HepG2 (cell line): ENCODE measurements around the gene URI1. TPM values are rescaled to one million over a fixed set of nuclear protein-coding genes. Genes with fewer than 3 reads are reported as not detected.

Experiments
- ATAC-seq: fragments of 200-7000 bp; cut with Tn5 transposase; 3 replicates; pipeline ENCODE4 v1.9.1; 2020; ENCODE audit warnings: mild to moderate bottlenecking, moderate library complexity
- BruUV-seq: library from RNA; stranded (reverse); fragments of 400-500 nt; replicated peaks from 2 replicates; lab custom pipeline; 2021; lab: Mats Ljungman, UMichigan
- CTCF ChIA-PET: fragments of 300-600 bp; formaldehyde crosslinking; extraction: SDS; loops from one replicate; lab custom pipeline; 2021; ENCODE audit warnings: low total read pairs, inconsistent platforms, low intra/inter-chr PET ratio; lab: Yijun Ruan, JAX
- POLR2A ChIA-PET: fragments of 350-600 bp; sonication (Branson Sonifier 250); formaldehyde crosslinking; loops from one replicate; lab custom pipeline; 2020; ENCODE audit warnings: antibody characterized with exemption, inconsistent platforms; lab: Yijun Ruan, JAX
- DNase-seq: peaks from one replicate; pipeline ENCODE4 v3.0.0-alpha.2; 2015; ENCODE audit warnings: low spot score
- FAIRE-seq: peaks from 3 replicates; lab custom pipeline; 2011; peaks lifted over from hg19 to GRCh38; lab: Jason Lieb, UNC
- H2AFZ ChIP-seq: one replicate; pipeline ENCODE4 v1.6.1; 2011; ENCODE audit warnings: low read length, inconsistent platforms
- H3K27ac ChIP-seq: fragments of 300-600 bp; 3 replicates; pipeline ENCODE4 v1.8.0; 2011; ENCODE audit warnings: mixed run types, mild to moderate bottlenecking, mixed read lengths, low read length, inconsistent platforms; ENCODE audit not compliant: insufficient read depth; ENCODE audit errors: extremely low read length
- H3K27me3 ChIP-seq, 2 experiments: fragments of 200-600 bp in 1 of 2; 2 replicates in 1 of 2; 3 replicates in 1 of 2; pipeline versions ENCODE4 v1.6.0 to v1.8.0; 2011; ENCODE audit warnings: low read length in 2 of 2, mild to moderate bottlenecking in 2 of 2, moderate library complexity in 2 of 2, inconsistent platforms in 1 of 2; ENCODE audit not compliant: insufficient read depth in 2 of 2, control insufficient read depth in 1 of 2
- H3K36me3 ChIP-seq, 2 experiments: fragments of 200-600 bp in 1 of 2; replicated peaks in 1 of 2; 2 replicates in 1 of 2; 3 replicates in 1 of 2; pipeline versions ENCODE4 v1.5.1 to v1.8.0; 2011; ENCODE audit warnings: low read length in 2 of 2, inconsistent platforms in 1 of 2; ENCODE audit not compliant: insufficient read depth in 2 of 2, control insufficient read depth in 1 of 2
- H3K4me1 ChIP-seq: 2 replicates; pipeline ENCODE4 v1.5.1; 2012; ENCODE audit warnings: low read length, inconsistent platforms; ENCODE audit not compliant: insufficient read depth
- H3K4me2 ChIP-seq: 2 replicates; pipeline ENCODE4 v1.6.0; 2011; ENCODE audit warnings: low read depth, low read length, inconsistent platforms
- H3K4me3 ChIP-seq, 3 experiments: fragments of 200-600 bp in 1 of 3; sonication (generic), shearing (Covaris generic) in 1 of 3; replicated peaks in 1 of 3; 2 replicates each; pipeline ENCODE4 v1.5.1; 2011 to 2016; ENCODE audit warnings: low read length in 3 of 3, inconsistent platforms in 2 of 3, low read depth in 2 of 3, mild to moderate bottlenecking in 2 of 3, control low read depth in 1 of 3, mixed read lengths in 1 of 3; ENCODE audit not compliant: insufficient read depth in 1 of 3
- H3K79me2 ChIP-seq: one replicate; pipeline ENCODE4 v1.6.1; 2011; ENCODE audit warnings: low read length, inconsistent platforms; ENCODE audit not compliant: insufficient read depth
- H3K9ac ChIP-seq: 2 replicates; pipeline ENCODE4 v1.6.0; 2011; ENCODE audit warnings: mild to moderate bottlenecking, low read depth, low read length, inconsistent platforms; ENCODE audit not compliant: insufficient read depth
- H3K9me3 ChIP-seq: 2 replicates; pipeline ENCODE4 v1.5.1; 2012; ENCODE audit warnings: mild to moderate bottlenecking, low read length
- H4K20me1 ChIP-seq: 2 replicates; pipeline ENCODE4 v1.6.0; 2011; ENCODE audit warnings: inconsistent platforms, mild to moderate bottlenecking, low read length, moderate library complexity; ENCODE audit not compliant: insufficient read depth
- ATF2 ChIP-seq: sonication (generic); formaldehyde crosslinking; IDR thresholded peaks from 2 replicates; pipeline ENCODE4 v1.4.0; 2020; ENCODE audit warnings: missing genetic modification reagents
- ATF7-NPFF ChIP-seq: sonication (generic); formaldehyde crosslinking; IDR thresholded peaks from 2 replicates; pipeline ENCODE4 v1.8.1; 2023; ENCODE audit warnings: mild to moderate bottlenecking, low read depth, missing genetic modification reagents, moderate library complexity
- CSRNP2 ChIP-seq: sonication (generic); formaldehyde crosslinking; conservative IDR thresholded peaks from 2 replicates; pipeline ENCODE4 v1.8.0; 2022; ENCODE audit warnings: low read depth, missing genetic modification reagents
- GATA4 ChIP-seq: sonication (generic); IDR thresholded peaks from 2 replicates; pipeline ENCODE4 v1.6.1; 2016; ENCODE audit warnings: antibody characterized with exemption, low read depth, borderline replicate concordance
- MTA1 ChIP-seq: sonication (generic); formaldehyde crosslinking; IDR thresholded peaks from 2 replicates; pipeline ENCODE4 v1.4.0; 2020; ENCODE audit warnings: missing genetic modification reagents, mild to moderate bottlenecking, borderline replicate concordance
- RXRB ChIP-seq: IDR thresholded peaks from 2 replicates; pipeline ENCODE4 v1.6.1; 2016; ENCODE audit warnings: borderline replicate concordance, missing genetic modification reagents, missing compliant biosample characterization
- SMARCE1 ChIP-seq: fragments of 450-650 bp; IDR thresholded peaks from 2 replicates; pipeline ENCODE4 v1.6.1; 2017; ENCODE audit warnings: borderline replicate concordance
- SOX5 ChIP-seq: IDR thresholded peaks from 2 replicates; pipeline ENCODE4 v1.6.1; 2016; ENCODE audit warnings: borderline replicate concordance
- TGIF2 ChIP-seq: IDR thresholded peaks from 2 replicates; pipeline ENCODE4 v1.6.1; 2016; ENCODE audit warnings: control low read depth, missing compliant biosample characterization
- ZNF136 ChIP-seq: sonication (generic); formaldehyde crosslinking; IDR thresholded peaks from 2 replicates; pipeline ENCODE4 v1.8.1; 2022; ENCODE audit warnings: low read depth, mild to moderate bottlenecking, moderate library complexity, missing genetic modification reagents
- ZSCAN29 ChIP-seq: sonication (generic); formaldehyde crosslinking; conservative IDR thresholded peaks from 2 replicates; pipeline ENCODE4 v1.4.0; 2020; ENCODE audit warnings: mild to moderate bottlenecking, missing genetic modification reagents
- WGBS: methylation state at CpG from one replicate; pipeline ENCODE4 v1.1.6; 2017; ENCODE audit warnings: low lambda C conversion rate; 5-methylcytosine and 5-hydroxymethylcytosine counted together
- in situ Hi-C: cut with HindIII; loops from 2 replicates; pipeline ENCODE4 v1.10.0; 2017; ENCODE audit warnings: low pct_unique_long_range_greater_than_20kb; ENCODE audit not compliant: extremely low pct_ligation_motif_present
- intact Hi-C: fragments of 100-400 bp; cut with micrococcal nuclease; formaldehyde crosslinking; loops from one replicate; pipeline ENCODE4 v1.10.0; 2022; ENCODE audit not compliant: unreplicated experiment
- polyA plus RNA-seq, 8 experiments: library from polyadenylated mRNA; depleted of rRNA in 3 of 8; stranded (reverse) in 7 of 8; unstranded in 1 of 8; fragments of >200 nt; fragmentation: Illumina TruSeq in 4 of 8; extraction: Trizol in 4 of 8; gene quantifications; 2 replicates each; pipeline versions ENCODE4 v1.2.1 to v1.2.3, GENCODE V29; 2011 to 2016; ENCODE audit warnings: low read depth in 4 of 8, missing spikeins in 1 of 8, mixed read lengths in 1 of 8; ENCODE audit not compliant: insufficient read depth in 1 of 8
- total RNA-seq, 5 experiments: library from RNA; depleted of rRNA; stranded (reverse); fragments of >200 nt; fragmentation: Illumina TruSeq; extraction: Trizol; gene quantifications; 2 replicates each; pipeline ENCODE4 v1.2.3, GENCODE V29; 2016; ENCODE audit warnings: low read depth in 1 of 5

URI1 gene
- total and polyA plus RNA-seq, 2 of the 13 experiments (the other 11 are each of a cell fraction or from before 2014, with no cell fraction given) = 43.6 to 67.9 TPM

GRCh38 chr19:29934781-29935180, 7.3 kb upstream of the URI1 start:
- Histone ChIP-seq H4K20me1 (no peaks in the 10 kb centered on the region), H3K36me3 (no peaks in the 10 kb centered on the region), H3K27me3 (peaks cover 0 to 1% of the 10 kb centered on the region in 2 experiments; a peak in 1 of 5 replicates), H3K9me3 (no peaks in the 10 kb centered on the region), H3K9ac (no peak overlapping the region), H3K4me2 (no peak overlapping the region), H3K4me1 (peaks cover 7% of the 10 kb centered on the region; the same call in 1 of the 2 replicates), H2AFZ (no peak overlapping the region), H3K79me2 (no peaks in the 10 kb centered on the region), H3K4me3 (no peak overlapping the region), H3K27ac (no peak overlapping the region)
- CTCF ChIA-PET = no interaction called here
- ATAC-seq (no peak), FAIRE-seq (no peak), DNase-seq (no peak)
- TF ChIP-seq SOX5 (CRISPR knock-in tag) = no peak
- no peak for TF ChIP-seq SMARCE1
- no peak for TF ChIP-seq ZSCAN29 (CRISPR knock-in tag)
- no TSS peak for BruUV-seq
- POLR2A ChIA-PET = no interaction called here
- intact Hi-C loops (no loop called here), in situ Hi-C loops (no loop called here)
- WGBS = 37% methylated on average over 1 of the region's 1 CpG

GRCh38 chr19:29936409-29936808, 5.6 kb upstream of the URI1 start:
- BruUV-seq = no TSS peak
- H3K4me2 ChIP-seq = no peak overlapping the region
- intact Hi-C loops = no loop called here
- no peak for DNase-seq
- no peak overlapping the region for H2AFZ ChIP-seq
- 86% methylated on average over 3 of the region's 3 CpGs for WGBS
- H4K20me1 ChIP-seq = no peaks in the 10 kb centered on the region
- no peak overlapping the region for H3K4me3 ChIP-seq
- CTCF ChIA-PET = no interaction called here
- TF ChIP-seq ATF2 (CRISPR knock-in tag) (no peak), ATF7-NPFF (CRISPR knock-in tag) (no peak), TGIF2 (CRISPR knock-in tag) (no peak), RXRB (CRISPR knock-in tag) (no peak), ZNF136 (CRISPR knock-in tag) (no peak), CSRNP2 (no peak), GATA4 (no peak), MTA1 (CRISPR knock-in tag) (no peak)
- peaks cover 0 to 1% of the 10 kb centered on the region in 2 experiments; a peak in 1 of 5 replicates for H3K27me3 ChIP-seq
- no peak for FAIRE-seq
- H3K27ac ChIP-seq = no peak overlapping the region
- H3K4me1 ChIP-seq = peaks cover 12% of the 10 kb centered on the region
- H3K36me3 ChIP-seq = no peaks in the 10 kb centered on the region
- no peak overlapping the region for H3K9ac ChIP-seq
- no peaks in the 10 kb centered on the region for H3K79me2 ChIP-seq
- H3K9me3 ChIP-seq = no peaks in the 10 kb centered on the region
- POLR2A ChIA-PET = no interaction called here
- ATAC-seq = no peak
- in situ Hi-C loops = no loop called here
